ENCODE data around the gene HSPA6.

DNA sequence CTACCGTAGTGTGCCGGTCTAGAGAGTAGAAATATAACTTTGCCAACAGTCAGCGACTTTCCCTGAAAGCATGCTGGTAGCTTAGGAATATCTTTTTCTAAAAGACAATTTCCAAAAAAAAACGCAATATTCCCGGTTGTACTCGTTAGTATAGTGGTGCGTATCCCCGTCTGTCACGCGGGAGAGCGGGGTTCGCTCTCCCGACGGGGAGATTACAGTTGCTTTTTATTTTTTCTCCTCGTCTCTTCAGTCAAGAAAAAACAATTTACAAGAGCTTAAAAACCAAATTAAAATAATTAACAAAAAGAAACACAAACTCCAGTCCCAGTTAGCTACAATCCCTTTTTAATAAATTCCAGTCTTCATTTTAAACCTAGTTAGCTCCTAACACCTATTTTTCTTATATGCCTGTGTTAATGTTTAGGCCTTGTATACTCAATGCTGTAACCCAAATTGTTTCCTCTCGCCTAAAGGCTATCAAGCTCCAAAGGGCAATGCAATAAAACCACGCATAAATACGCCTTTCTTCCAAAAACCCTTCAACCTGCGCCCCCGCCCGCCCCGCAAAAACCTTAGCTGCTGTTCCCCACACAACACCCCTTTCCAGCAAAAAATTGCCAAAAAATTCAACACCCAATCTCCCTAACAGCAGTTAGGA, 7.8 kb downstream of the HSPA6 start:
- TF ChIP-seq, protein P1, sequence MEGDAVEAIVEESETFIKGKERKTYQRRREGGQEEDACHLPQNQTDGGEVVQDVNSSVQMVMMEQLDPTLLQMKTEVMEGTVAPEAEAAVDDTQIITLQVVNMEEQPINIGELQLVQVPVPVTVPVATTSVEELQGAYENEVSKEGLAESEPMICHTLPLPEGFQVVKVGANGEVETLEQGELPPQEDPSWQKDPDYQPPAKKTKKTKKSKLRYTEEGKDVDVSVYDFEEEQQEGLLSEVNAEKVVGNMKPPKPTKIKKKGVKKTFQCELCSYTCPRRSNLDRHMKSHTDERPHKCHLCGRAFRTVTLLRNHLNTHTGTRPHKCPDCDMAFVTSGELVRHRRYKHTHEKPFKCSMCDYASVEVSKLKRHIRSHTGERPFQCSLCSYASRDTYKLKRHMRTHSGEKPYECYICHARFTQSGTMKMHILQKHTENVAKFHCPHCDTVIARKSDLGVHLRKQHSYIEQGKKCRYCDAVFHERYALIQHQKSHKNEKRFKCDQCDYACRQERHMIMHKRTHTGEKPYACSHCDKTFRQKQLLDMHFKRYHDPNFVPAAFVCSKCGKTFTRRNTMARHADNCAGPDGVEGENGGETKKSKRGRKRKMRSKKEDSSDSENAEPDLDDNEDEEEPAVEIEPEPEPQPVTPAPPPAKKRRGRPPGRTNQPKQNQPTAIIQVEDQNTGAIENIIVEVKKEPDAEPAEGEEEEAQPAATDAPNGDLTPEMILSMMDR (IDR thresholded peaks at IDR 0.05): no peak
- no peak for TF ChIP-seq EZH2 (IDR thresholded peaks at IDR 0.05; ENCODE audit: borderline replicate concordance, insufficient read depth, low read depth, low read length, poor library complexity, severe bottlenecking)
